Measurements from ENCODE around the gene TMC1. TPM values are rescaled to one million over a fixed set of nuclear protein-coding genes. Genes with fewer than 3 reads are reported as not detected.

Gene TMC1
- total RNA-seq, 2 donors from 2014 or later: 0.09 TPM; not detected in 1

DNA sequence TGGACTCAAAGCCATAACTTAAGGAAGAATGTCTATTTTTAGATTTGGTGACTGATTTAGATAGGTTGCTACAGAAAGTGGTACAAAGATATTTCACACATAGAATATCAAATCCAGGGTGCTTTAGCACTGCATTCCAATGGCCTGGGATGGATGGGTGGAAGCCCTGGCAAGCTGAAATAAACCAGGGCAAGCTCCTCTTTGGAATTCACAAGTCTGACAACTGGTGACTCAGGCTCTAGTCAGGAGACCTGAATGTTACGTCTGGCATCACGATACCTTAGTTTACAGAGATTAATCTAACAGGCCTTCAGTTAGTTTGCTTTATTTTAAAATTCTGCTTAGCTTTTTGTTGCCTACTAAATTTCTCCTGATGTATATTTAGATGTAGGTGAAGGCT, 144.0 kb downstream of the TMC1 start:
- H3K9ac ChIP-seq (ENCODE audit: extremely low read depth, low read length, poor library complexity, severe bottlenecking): no peak overlapping the region
- no peaks in the 10 kb centered on the region for H3K36me3 ChIP-seq (ENCODE audit: control insufficient read depth, insufficient read depth, low read length)
- H3K27ac Mint-ChIP-seq: no peak overlapping the region
- no peak overlapping the region for H3K27ac ChIP-seq (ENCODE audit: low read depth, low read length)
- H3K9me3 Mint-ChIP-seq: peaks cover 12% of the 10 kb centered on the region
- H3K36me3 Mint-ChIP-seq (ENCODE audit: low read depth): no peaks in the 10 kb centered on the region
- 69 to 76% methylated on average over 2 of the region's 2 CpGs for WGBS, 2 experiments (ENCODE audit: insufficient coverage in 1 of 2, insufficient read length in 1 of 2)
- H3K4me1 ChIP-seq (ENCODE audit: control insufficient read depth, insufficient read depth, low read length): no peaks in the 10 kb centered on the region
- H3K4me3 Mint-ChIP-seq: no peak overlapping the region
- TF ChIP-seq, protein P1, sequence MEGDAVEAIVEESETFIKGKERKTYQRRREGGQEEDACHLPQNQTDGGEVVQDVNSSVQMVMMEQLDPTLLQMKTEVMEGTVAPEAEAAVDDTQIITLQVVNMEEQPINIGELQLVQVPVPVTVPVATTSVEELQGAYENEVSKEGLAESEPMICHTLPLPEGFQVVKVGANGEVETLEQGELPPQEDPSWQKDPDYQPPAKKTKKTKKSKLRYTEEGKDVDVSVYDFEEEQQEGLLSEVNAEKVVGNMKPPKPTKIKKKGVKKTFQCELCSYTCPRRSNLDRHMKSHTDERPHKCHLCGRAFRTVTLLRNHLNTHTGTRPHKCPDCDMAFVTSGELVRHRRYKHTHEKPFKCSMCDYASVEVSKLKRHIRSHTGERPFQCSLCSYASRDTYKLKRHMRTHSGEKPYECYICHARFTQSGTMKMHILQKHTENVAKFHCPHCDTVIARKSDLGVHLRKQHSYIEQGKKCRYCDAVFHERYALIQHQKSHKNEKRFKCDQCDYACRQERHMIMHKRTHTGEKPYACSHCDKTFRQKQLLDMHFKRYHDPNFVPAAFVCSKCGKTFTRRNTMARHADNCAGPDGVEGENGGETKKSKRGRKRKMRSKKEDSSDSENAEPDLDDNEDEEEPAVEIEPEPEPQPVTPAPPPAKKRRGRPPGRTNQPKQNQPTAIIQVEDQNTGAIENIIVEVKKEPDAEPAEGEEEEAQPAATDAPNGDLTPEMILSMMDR (conservative IDR thresholded peaks at IDR 0.05): no peak
- no peaks in the 10 kb centered on the region for H3K9me3 ChIP-seq (ENCODE audit: control insufficient read depth, low read length)
- H3K4me3 ChIP-seq (ENCODE audit: low read length): no peak overlapping the region
- peaks cover 2% of the 10 kb centered on the region for H3K27me3 Mint-ChIP-seq (ENCODE audit: insufficient read depth)
- DNase-seq: no peak
- H3K4me1 Mint-ChIP-seq: peaks cover 31% of the 10 kb centered on the region
- no peaks in the 10 kb centered on the region for H3K27me3 ChIP-seq (ENCODE audit: control insufficient read depth, insufficient read depth, low read length, poor library complexity, severe bottlenecking)

DNA sequence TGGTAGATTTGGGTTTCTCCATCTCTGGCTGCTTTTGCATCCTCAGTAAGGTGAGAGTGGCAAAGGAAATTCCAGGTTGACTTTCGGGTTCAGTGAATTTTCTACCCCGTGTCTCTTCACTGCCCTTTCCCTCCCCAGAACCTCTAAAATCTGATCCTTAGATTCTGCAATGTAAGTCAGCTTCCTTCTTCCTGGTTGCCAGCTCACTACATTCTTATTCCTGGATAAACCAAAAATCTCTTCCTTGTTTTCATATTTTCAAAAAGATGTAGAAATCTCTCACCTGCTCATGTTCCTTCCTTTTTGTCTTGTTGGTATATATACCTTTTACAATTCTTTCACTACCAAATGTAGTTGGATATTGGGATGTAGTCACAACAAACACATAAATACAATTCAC, 145.8 kb downstream of the TMC1 start:
- no peaks in the 10 kb centered on the region for H3K27me3 ChIP-seq (ENCODE audit: control insufficient read depth, insufficient read depth, low read length, poor library complexity, severe bottlenecking)

DNA sequence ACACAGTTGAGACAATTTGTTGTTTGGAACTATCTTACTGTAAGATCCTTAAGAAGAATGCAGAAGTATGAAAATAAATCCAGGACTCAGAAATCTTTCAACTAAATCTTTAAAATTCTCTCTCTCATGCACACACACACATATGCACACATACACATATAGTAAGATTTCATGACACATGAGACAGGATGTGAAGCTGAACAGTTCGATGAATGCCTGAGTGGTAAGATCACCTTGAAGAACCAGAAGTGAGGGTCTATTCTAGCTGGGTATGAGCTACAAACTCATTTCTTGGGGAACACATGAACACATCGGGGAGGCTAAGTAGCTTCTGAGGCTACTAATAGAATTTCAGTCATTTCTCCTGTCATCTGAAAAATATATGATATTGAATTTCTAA, 153.6 kb downstream of the TMC1 start:
- Histone ChIP-seq H3K4me1 (ENCODE audit: control insufficient read depth, insufficient read depth, low read length) (no peaks in the 10 kb centered on the region), H3K9me3 (ENCODE audit: control insufficient read depth, low read length) (no peaks in the 10 kb centered on the region), H3K27ac (ENCODE audit: low read depth, low read length) (no peak overlapping the region), H3K36me3 (ENCODE audit: control insufficient read depth, insufficient read depth, low read length) (no peaks in the 10 kb centered on the region), H3K9ac (ENCODE audit: extremely low read depth, low read length, poor library complexity, severe bottlenecking) (no peak overlapping the region), H3K4me3 (ENCODE audit: low read length) (no peak overlapping the region), H3K27me3 (ENCODE audit: control insufficient read depth, insufficient read depth, low read length, poor library complexity, severe bottlenecking) (no peaks in the 10 kb centered on the region)
- H3K36me3 Mint-ChIP-seq (ENCODE audit: low read depth): no peaks in the 10 kb centered on the region
- no peaks in the 10 kb centered on the region for H3K27me3 Mint-ChIP-seq (ENCODE audit: insufficient read depth)
- H3K27ac Mint-ChIP-seq: no peak overlapping the region
- 94 to 98% methylated on average over 2 of the region's 2 CpGs for WGBS, 2 experiments (ENCODE audit: insufficient coverage in 1 of 2, insufficient read length in 1 of 2)
- H3K4me3 Mint-ChIP-seq: no peak overlapping the region
- no peaks in the 10 kb centered on the region for H3K9me3 Mint-ChIP-seq
- peaks cover 2% of the 10 kb centered on the region for H3K4me1 Mint-ChIP-seq
- TF ChIP-seq, protein P1 (conservative IDR thresholded peaks at IDR 0.05): no peak
- DNase-seq: no peak

More for the DNA sequence above, 145.8 kb downstream of the TMC1 start:
- H3K27ac ChIP-seq (ENCODE audit: low read depth, low read length): no peak overlapping the region
- Mint-ChIP-seq H3K9me3 (peaks cover 12% of the 10 kb centered on the region), H3K4me3 (no peak overlapping the region), H3K27me3 (ENCODE audit: insufficient read depth) (peaks cover 2% of the 10 kb centered on the region), H3K4me1 (peaks cover 31% of the 10 kb centered on the region), H3K36me3 (ENCODE audit: low read depth) (no peaks in the 10 kb centered on the region), H3K27ac (no peak overlapping the region)
- no peak overlapping the region for H3K4me3 ChIP-seq (ENCODE audit: low read length)
- DNase-seq: no peak
- 64% methylated on average over 2 of the region's 2 CpGs; no CpG with 5 or more reads in 1 of the 2 experiments for WGBS, 2 experiments (ENCODE audit: insufficient coverage in 1 of 2, insufficient read length in 1 of 2)
- no peaks in the 10 kb centered on the region for H3K9me3 ChIP-seq (ENCODE audit: control insufficient read depth, low read length)
- H3K4me1 ChIP-seq (ENCODE audit: control insufficient read depth, insufficient read depth, low read length): no peaks in the 10 kb centered on the region
- no peak overlapping the region for H3K9ac ChIP-seq (ENCODE audit: extremely low read depth, low read length, poor library complexity, severe bottlenecking)
- TF ChIP-seq, protein P1 (conservative IDR thresholded peaks at IDR 0.05): no peak
- H3K36me3 ChIP-seq (ENCODE audit: control insufficient read depth, insufficient read depth, low read length): no peaks in the 10 kb centered on the region
